K562 (cell line): Measurements from ENCODE around the gene ZNF473. TPM values are rescaled to one million over a fixed set of nuclear protein-coding genes. Genes with fewer than 3 reads are reported as not detected.

Experiments used
- ATAC-seq: fragments of 200-7000 bp; cut with Tn5 transposase; 3 replicates; pipeline ENCODE4 v1.9.1; 2020; ENCODE audit warnings: moderate library complexity
- BruUV-seq: library from RNA; stranded (reverse); fragments of 400-500 nt; replicated peaks from 2 replicates; lab custom pipeline; 2021; lab: Mats Ljungman, UMichigan
- CTCF ChIA-PET: fragments of 300-600 bp; formaldehyde crosslinking; extraction: SDS; loops from one replicate; lab custom pipeline; 2021; ENCODE audit warnings: low intra/inter-chr PET ratio; lab: Yijun Ruan, JAX
- POLR2A ChIA-PET: fragments of 300-600, 350-650 bp; sonication (Branson Sonifier 250); formaldehyde crosslinking; extraction: SDS; loops from one replicate; lab custom pipeline; 2021; ENCODE audit warnings: antibody characterized with exemption, inconsistent platforms; lab: Yijun Ruan, JAX
- DNase-seq, 4 experiments: peaks; one replicate each; pipeline versions ENCODE4 v3.0.0 to v3.0.0-alpha.2; 2011 to 2018; ENCODE audit warnings: low spot score in 3 of 4, mixed read lengths in 3 of 4; ENCODE audit errors: extremely low read depth in 1 of 4
- FAIRE-seq: peaks from 2 replicates; lab custom pipeline; 2011; peaks lifted over from hg19 to GRCh38; lab: Jason Lieb, UNC
- H2AFZ ChIP-seq: 2 replicates; pipeline ENCODE4 v1.6.0; 2011; ENCODE audit warnings: low read depth, low read length, control low read depth, inconsistent platforms
- H3K27ac ChIP-seq: fragments of 200-600 bp; 3 replicates; pipeline ENCODE4 v1.8.0; 2011; ENCODE audit warnings: low read depth, mild to moderate bottlenecking, control low read depth, inconsistent platforms, low read length, moderate library complexity, mixed read lengths; ENCODE audit errors: extremely low read depth
- H3K27me3 ChIP-seq, 2 experiments: fragments of 300-600 bp in 1 of 2; 2 replicates in 1 of 2; 3 replicates in 1 of 2; pipeline versions ENCODE4 v1.6.0 to v1.8.0; 2011; ENCODE audit warnings: inconsistent platforms in 2 of 2, low read length in 2 of 2, mild to moderate bottlenecking in 1 of 2, mixed read lengths in 1 of 2, moderate library complexity in 1 of 2; ENCODE audit not compliant: control insufficient read depth in 2 of 2, insufficient read depth in 2 of 2
- H3K36me3 ChIP-seq: fragments of 300-600 bp; 3 replicates; pipeline ENCODE4 v1.8.0; 2011; ENCODE audit warnings: mild to moderate bottlenecking, low read length, inconsistent platforms; ENCODE audit not compliant: control insufficient read depth, insufficient read depth
- H3K4me1 ChIP-seq, 2 experiments: fragments of 200-600 bp in 1 of 2; replicated peaks in 1 of 2; 2 replicates in 1 of 2; 3 replicates in 1 of 2; pipeline versions ENCODE4 v1.5.1 to v1.8.0; 2011; ENCODE audit warnings: inconsistent platforms in 2 of 2, low read length in 2 of 2, mild to moderate bottlenecking in 1 of 2, mixed read lengths in 1 of 2, moderate library complexity in 1 of 2; ENCODE audit not compliant: control insufficient read depth in 2 of 2, insufficient read depth in 2 of 2
- H3K4me2 ChIP-seq: 2 replicates; pipeline ENCODE4 v1.6.1; 2011; ENCODE audit warnings: low read length, control low read depth, inconsistent platforms, mixed read lengths; ENCODE audit not compliant: insufficient read depth
- H3K4me3 ChIP-seq: fragments of 200-600 bp; sonication (generic), shearing (Covaris generic); 2 replicates; pipeline ENCODE4 v1.5.1; 2016; ENCODE audit warnings: control low read depth, inconsistent platforms
- H3K79me2 ChIP-seq: fragments of 200-600 bp; 3 replicates; pipeline ENCODE4 v1.8.0; 2011; ENCODE audit warnings: low read length, inconsistent platforms; ENCODE audit not compliant: control insufficient read depth, insufficient read depth
- H3K9ac ChIP-seq, 2 experiments: 2 replicates each; pipeline versions ENCODE4 v1.6.0 to v1.6.1; 2011; ENCODE audit warnings: low read depth in 2 of 2, low read length in 2 of 2, control low read depth in 1 of 2, inconsistent platforms in 1 of 2, mild to moderate bottlenecking in 1 of 2, mixed read lengths in 1 of 2; ENCODE audit not compliant: insufficient read depth in 1 of 2
- H3K9me1 ChIP-seq: one replicate; pipeline ENCODE4 v1.6.0; 2011; ENCODE audit warnings: inconsistent platforms, mild to moderate bottlenecking, low read length, moderate library complexity; ENCODE audit not compliant: control insufficient read depth, insufficient read depth
- H3K9me3 ChIP-seq: replicated peaks from 2 replicates; pipeline ENCODE4 v1.5.1; 2011; ENCODE audit warnings: low read depth, low read length, inconsistent platforms; ENCODE audit not compliant: control insufficient read depth, insufficient read depth
- H4K20me1 ChIP-seq: replicated peaks from 2 replicates; pipeline ENCODE4 v1.6.1; 2011; ENCODE audit warnings: low read length, inconsistent platforms, mixed read lengths; ENCODE audit not compliant: control insufficient read depth, insufficient read depth
- GATA2 ChIP-seq: sonication (generic); formaldehyde crosslinking; IDR thresholded peaks from 2 replicates; pipeline ENCODE4 v1.4.0; 2020; ENCODE audit warnings: mild to moderate bottlenecking, missing genetic modification reagents
- HNRNPH1 ChIP-seq: fragments of 200-400 bp; formaldehyde crosslinking; optimal IDR thresholded peaks from 2 replicates; pipeline ENCODE3; 2017; ENCODE audit warnings: low read depth, mild to moderate bottlenecking, low read length, moderate library complexity
- HNRNPUL1 ChIP-seq: fragments of 200-400 bp; formaldehyde crosslinking; IDR thresholded peaks from 2 replicates; pipeline ENCODE4 v1.6.1; 2017; ENCODE audit warnings: low read length
- NONO ChIP-seq, 2 experiments: fragments of 200-400 bp in 1 of 2; fragments of 450-650 bp in 1 of 2; formaldehyde crosslinking in 1 of 2; IDR thresholded peaks; 2 replicates each; pipeline ENCODE4 v1.6.1; 2017; ENCODE audit warnings: low read depth in 2 of 2, mild to moderate bottlenecking in 2 of 2, moderate library complexity in 2 of 2, low read length in 1 of 2
- SNIP1 ChIP-seq: fragments of 450-650 bp; IDR thresholded peaks from 2 replicates; pipeline ENCODE4 v1.7.1; 2017; ENCODE audit warnings: low read depth, mild to moderate bottlenecking
- SRSF3 ChIP-seq: fragments of 200-400 bp; formaldehyde crosslinking; IDR thresholded peaks from 2 replicates; pipeline ENCODE4 v1.6.1; 2016; ENCODE audit warnings: mild to moderate bottlenecking, low read length, moderate library complexity; ENCODE audit not compliant: insufficient read depth
- SUPT5H ChIP-seq: fragments of 450-650 bp; IDR thresholded peaks from 2 replicates; pipeline ENCODE4 v1.6.1; 2016
- XRCC3 ChIP-seq: fragments of 450-650 bp; IDR thresholded peaks from 2 replicates; pipeline ENCODE4 v1.6.1; 2017; ENCODE audit warnings: mild to moderate bottlenecking, moderate library complexity
- ZEB2 ChIP-seq: fragments of 450-650 bp; IDR thresholded peaks from 2 replicates; pipeline ENCODE4 v1.6.1; 2016
- ZNF165 ChIP-seq: fragments of 250-450 bp; sonication (Bioruptor Pico); IDR thresholded peaks from 2 replicates; pipeline ENCODE4 v1.4.0; 2020; ENCODE audit warnings: borderline replicate concordance
- WGBS: fragments of 100-300 bp; shearing (Covaris generic); methylation state at CpG from one replicate; pipeline ENCODE4 v1.1.6; 2016; ENCODE audit warnings: low coverage, mixed read lengths; ENCODE audit not compliant: insufficient coverage; ENCODE audit errors: missing lambda C conversion rate; 5-methylcytosine and 5-hydroxymethylcytosine counted together
- in situ Hi-C: fragments of 300-500 bp; cut with MboI; formaldehyde crosslinking; loops from 4 replicates; pipeline ENCODE4 v1.15.0; 2018; ENCODE audit warnings: inconsistent platforms, mixed read lengths
- intact Hi-C: fragments of 100-400 bp; cut with micrococcal nuclease; formaldehyde crosslinking; loops from 2 replicates; pipeline ENCODE4 v1.14.2; 2022
- polyA plus RNA-seq, 8 experiments: library from polyadenylated mRNA; depleted of rRNA in 4 of 8; stranded (reverse) in 5 of 8; unstranded in 3 of 8; fragments of >200 nt; fragmentation: Nextera tagmentation in 2 of 8; fragmentation: Illumina TruSeq in 1 of 8; extraction: Ambion mirVana in 2 of 8; extraction: Trizol in 1 of 8; gene quantifications; 2 replicates each; pipeline versions ENCODE4 v1.2.1 to v1.2.3, GENCODE V29; 2011 to 2014; ENCODE audit warnings: inconsistent platforms in 1 of 8, missing spikeins in 1 of 8
- total RNA-seq, 7 experiments: library from RNA; depleted of rRNA in 6 of 7; stranded (reverse); fragments of >200 nt in 6 of 7; fragmentation: Illumina TruSeq in 2 of 7; extraction: Trizol in 2 of 7; gene quantifications; 2 replicates each; pipeline versions ENCODE4 v1.2.1 to v1.2.3, GENCODE V29; 2011 to 2021; ENCODE audit warnings: low replicate concordance in 1 of 7
- TF ChIP-seq, protein P1 (sequence below): fragments of 250-450 bp; sonication (Bioruptor Pico); IDR thresholded peaks from 2 replicates; pipeline ENCODE4 v1.8.0; 2021; ENCODE audit warnings: borderline replicate concordance, mild to moderate bottlenecking, moderate library complexity; ENCODE audit not compliant: poor library complexity, severe bottlenecking
- TF ChIP-seq, protein P2 (sequence below), 2 experiments: fragments of 450-650 bp in 1 of 2; sonication (generic) in 1 of 2; formaldehyde crosslinking; conservative IDR thresholded peaks; 2 replicates each; pipeline versions ENCODE4 v1.4.0 to v1.8.1; 2020 to 2022; ENCODE audit warnings: mild to moderate bottlenecking in 1 of 2, missing genetic modification reagents in 1 of 2
- TF ChIP-seq, protein P3 (sequence below): sonication (generic); formaldehyde crosslinking; IDR thresholded peaks from 2 replicates; pipeline ENCODE4 v1.8.1; 2023; ENCODE audit warnings: mild to moderate bottlenecking, missing genetic modification reagents

Gene ZNF473
- total and polyA plus RNA-seq, 9 of the 15 experiments (the other 6 are each of a cell fraction or from before 2014, with no cell fraction given) = 8.2 to 34.0 (median 28.5) TPM

DNA sequence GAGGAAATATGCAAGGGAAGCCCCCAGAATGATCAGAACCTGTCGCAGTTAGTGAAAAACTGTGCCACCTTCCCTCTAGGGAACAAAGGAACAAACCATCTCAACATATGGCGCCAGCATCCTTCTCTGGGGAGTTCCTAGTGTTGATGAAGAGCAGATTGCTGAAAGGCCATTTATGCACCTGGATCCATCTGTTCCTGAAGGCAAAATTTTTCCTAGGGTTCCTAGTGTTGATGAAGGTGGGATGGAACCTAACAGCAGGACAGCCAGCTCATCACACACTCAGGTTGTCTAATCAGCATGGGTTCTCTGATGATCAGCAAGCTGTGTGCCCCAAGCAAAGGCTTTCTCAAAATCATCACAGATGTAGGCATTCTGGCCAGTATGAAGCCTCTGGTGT, 32.6 kb downstream of the ZNF473 start:
- no peak for ATAC-seq
- TF ChIP-seq HNRNPH1 = no peak
- no peak for TF ChIP-seq SUPT5H
- WGBS = 25% methylated on average over 2 of the region's 2 CpGs

DNA sequence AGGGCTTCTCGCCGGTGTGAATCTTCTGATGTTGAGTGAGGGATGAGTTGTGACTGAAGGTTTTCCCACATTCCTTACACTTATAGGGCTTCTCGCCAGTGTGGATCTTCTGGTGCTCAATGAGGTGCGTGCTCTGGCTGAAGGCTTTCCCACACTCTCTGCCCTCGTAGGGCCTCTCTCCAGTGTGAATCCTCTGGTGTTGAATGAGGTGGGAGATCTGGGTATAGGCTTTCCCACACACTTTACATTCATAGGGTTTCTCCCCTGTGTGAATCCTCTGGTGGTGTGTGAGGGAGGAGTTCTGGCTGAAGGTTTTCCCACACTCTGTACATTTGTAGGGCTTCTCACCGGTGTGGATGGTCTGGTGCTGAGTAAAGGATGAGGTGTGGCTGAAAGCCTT, 33.2 kb downstream of the ZNF473 start:
- H2AFZ ChIP-seq = no peak overlapping the region
- 9% methylated on average over 6 of the region's 6 CpGs for WGBS
- H3K36me3 ChIP-seq = no peaks in the 10 kb centered on the region
- BruUV-seq = no TSS peak
- ATAC-seq (no peak), DNase-seq (no peak), FAIRE-seq (no peak)
- ChIA-PET POLR2A (no interaction called here), CTCF (no interaction called here)
- H3K27me3 ChIP-seq = no peaks in the 10 kb centered on the region; a peak in 1 of 5 replicates
- no peaks in the 10 kb centered on the region for H3K79me2 ChIP-seq
- no peaks in the 10 kb centered on the region; a peak in 2 of 5 replicates for H3K4me1 ChIP-seq
- in situ Hi-C loops = no loop called here
- H3K9me3 ChIP-seq = peaks cover 19% of the 10 kb centered on the region
- no peak overlapping the region for H3K4me2 ChIP-seq
- H3K9ac ChIP-seq = no peak overlapping the region
- no peaks in the 10 kb centered on the region for H4K20me1 ChIP-seq
- H3K27ac ChIP-seq = no peak overlapping the region
- no peak overlapping the region for H3K4me3 ChIP-seq
- no peaks in the 10 kb centered on the region for H3K9me1 ChIP-seq
- intact Hi-C loops = no loop called here
- TF ChIP-seq HNRNPUL1 (no peak), SNIP1 (no peak), ZNF165 (CRISPR knock-in tag) (no peak), ZEB2 (0 out of 2 replicates have a peak, but pooled peaks have one; percentile 17), SRSF3 (no peak), GATA2 (CRISPR knock-in tag) (no peak), NONO (IDR thresholded peaks at IDR 0.05; ENCODE audit: low read depth in 2 of 2, low read length in 1 of 2) (no peak), XRCC3 (peak; percentile 84; the same call in 1 of the 2 replicates)
- TF ChIP-seq, protein P1, sequence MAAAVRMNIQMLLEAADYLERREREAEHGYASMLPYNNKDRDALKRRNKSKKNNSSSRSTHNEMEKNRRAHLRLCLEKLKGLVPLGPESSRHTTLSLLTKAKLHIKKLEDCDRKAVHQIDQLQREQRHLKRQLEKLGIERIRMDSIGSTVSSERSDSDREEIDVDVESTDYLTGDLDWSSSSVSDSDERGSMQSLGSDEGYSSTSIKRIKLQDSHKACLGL (CRISPR knock-in tag) = no peak
- TF ChIP-seq, protein P2, sequence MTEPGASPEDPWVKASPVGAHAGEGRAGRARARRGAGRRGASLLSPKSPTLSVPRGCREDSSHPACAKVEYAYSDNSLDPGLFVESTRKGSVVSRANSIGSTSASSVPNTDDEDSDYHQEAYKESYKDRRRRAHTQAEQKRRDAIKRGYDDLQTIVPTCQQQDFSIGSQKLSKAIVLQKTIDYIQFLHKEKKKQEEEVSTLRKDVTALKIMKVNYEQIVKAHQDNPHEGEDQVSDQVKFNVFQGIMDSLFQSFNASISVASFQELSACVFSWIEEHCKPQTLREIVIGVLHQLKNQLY (CRISPR knock-in tag; conservative IDR thresholded peaks at IDR 0.05) = no peak
- TF ChIP-seq, protein P3, sequence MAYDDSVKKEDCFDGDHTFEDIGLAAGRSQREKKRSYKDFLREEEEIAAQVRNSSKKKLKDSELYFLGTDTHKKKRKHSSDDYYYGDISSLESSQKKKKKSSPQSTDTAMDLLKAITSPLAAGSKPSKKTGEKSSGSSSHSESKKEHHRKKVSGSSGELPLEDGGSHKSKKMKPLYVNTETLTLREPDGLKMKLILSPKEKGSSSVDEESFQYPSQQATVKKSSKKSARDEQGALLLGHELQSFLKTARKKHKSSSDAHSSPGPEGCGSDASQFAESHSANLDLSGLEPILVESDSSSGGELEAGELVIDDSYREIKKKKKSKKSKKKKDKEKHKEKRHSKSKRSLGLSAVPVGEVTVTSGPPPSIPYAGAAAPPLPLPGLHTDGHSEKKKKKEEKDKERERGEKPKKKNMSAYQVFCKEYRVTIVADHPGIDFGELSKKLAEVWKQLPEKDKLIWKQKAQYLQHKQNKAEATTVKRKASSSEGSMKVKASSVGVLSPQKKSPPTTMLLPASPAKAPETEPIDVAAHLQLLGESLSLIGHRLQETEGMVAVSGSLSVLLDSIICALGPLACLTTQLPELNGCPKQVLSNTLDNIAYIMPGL (CRISPR knock-in tag) = no peak

More for the DNA sequence above, 32.6 kb downstream of the ZNF473 start:
- no peaks in the 10 kb centered on the region for H4K20me1 ChIP-seq
- H2AFZ ChIP-seq = no peak overlapping the region
- in situ Hi-C loops (no loop called here), intact Hi-C loops (no loop called here)
- no TSS peak for BruUV-seq
- no peaks in the 10 kb centered on the region for H3K36me3 ChIP-seq
- H3K4me1 ChIP-seq = no peaks in the 10 kb centered on the region; a peak in 2 of 5 replicates
- no peak overlapping the region for H3K9ac ChIP-seq
- peaks cover 19% of the 10 kb centered on the region for H3K9me3 ChIP-seq
- no peak overlapping the region for H3K27ac ChIP-seq
- no peaks in the 10 kb centered on the region for H3K9me1 ChIP-seq
- no peak for DNase-seq
- H3K4me2 ChIP-seq = no peak overlapping the region
- CTCF ChIA-PET = no interaction called here
- no peak for FAIRE-seq
- no peaks in the 10 kb centered on the region for H3K79me2 ChIP-seq
- no peaks in the 10 kb centered on the region; a peak in 1 of 5 replicates for H3K27me3 ChIP-seq
- no peak overlapping the region for H3K4me3 ChIP-seq
- POLR2A ChIA-PET = no interaction called here
